ENCODE results near the gene SPATA31E1.
"Not testable (repeated sequence)": the region's sequence is repeated elsewhere in the genome, so short reads cannot be mapped to it uniquely, and the experiment has no call there.

Gene SPATA31E1

DNA sequence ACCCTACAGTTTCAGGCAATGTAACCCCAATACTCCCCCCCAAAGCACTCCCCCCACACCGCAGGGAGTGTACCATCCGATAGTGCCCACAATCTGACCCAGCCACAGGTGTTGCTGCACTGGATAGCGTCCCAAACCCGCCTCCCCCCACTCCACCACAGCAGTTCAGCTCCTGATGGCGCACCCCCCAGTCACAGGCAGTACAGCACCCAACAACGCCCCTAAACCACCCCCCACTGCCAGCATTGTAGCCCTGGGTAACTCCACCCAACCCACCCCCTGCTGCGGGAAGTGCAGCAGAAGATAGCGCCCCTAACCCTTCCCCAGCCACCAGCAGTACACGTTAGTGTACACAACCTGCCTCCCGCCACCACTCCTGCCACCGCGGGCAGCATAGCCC is 55.7 kb downstream of the SPATA31E1 start:
- DNase-seq (ENCODE audit: low read depth); H3K27me3 ChIP-seq (replicated peaks; ENCODE audit: control insufficient read depth, insufficient read depth, low read length); H3K9ac ChIP-seq (ENCODE audit: low read length): not testable (repeated sequence)

More for the DNA sequence above, 55.7 kb downstream of the SPATA31E1 start:
- not testable (repeated sequence) for H3K4me3 ChIP-seq (ENCODE audit: low read length); H3K36me3 ChIP-seq (ENCODE audit: control insufficient read depth, insufficient read depth, low read length, severe bottlenecking); H3K4me1 ChIP-seq (ENCODE audit: control insufficient read depth, insufficient read depth, low read length); H3K9me3 ChIP-seq (ENCODE audit: control insufficient read depth, low read length)
